IPS DF 4.7 (cell line): ENCODE data around the gene RFK.

ENCODE experiments used
- DNase-seq: peaks from one replicate; pipeline ENCODE4 v3.0.0-alpha.2; 2013; ENCODE audit warnings: low spot score; ENCODE audit errors: extremely low read depth

RFK gene

GRCh38 chr9:76412638-76413037 is 18.4 kb upstream of the RFK start:
- DNase-seq = no peak

GRCh38 chr9:76405868-76406267 is 11.6 kb upstream of the RFK start:
- no peak for DNase-seq

- no peak for DNase-seq
Measured at GRCh38 chr9:76405340-76405739, 11.1 kb upstream of the RFK start.

- no peak for DNase-seq
Measured at GRCh38 chr9:76404401-76404800, 10.2 kb upstream of the RFK start.

- no peak for DNase-seq
Measured at GRCh38 chr9:76403352-76403751, 9.1 kb upstream of the RFK start.

- no peak for DNase-seq
Measured at GRCh38 chr9:76401580-76402354, 7.5 kb upstream of the RFK start.

GRCh38 chr9:76401176-76401575 is 7.0 kb upstream of the RFK start:
- DNase-seq = no peak

GRCh38 chr9:76400534-76401096 is 6.4 kb upstream of the RFK start:
- no peak for DNase-seq

GRCh38 chr9:76399856-76400255 is 5.6 kb upstream of the RFK start:
- no peak for DNase-seq

- no peak for DNase-seq
Measured at GRCh38 chr9:76396597-76396996, 2.4 kb upstream of the RFK start.

GRCh38 chr9:76396144-76396543 is 1.9 kb upstream of the RFK start:
- DNase-seq = no peak

GRCh38 chr9:76395381-76395780 is 1.2 kb upstream of the RFK start:
- DNase-seq = no peak

GRCh38 chr9:76394960-76395252 is 680 bp upstream of the RFK start:
- no peak for DNase-seq

GRCh38 chr9:76390656-76391055 is 3.6 kb downstream of the RFK start:
- DNase-seq = no peak

- no peak for DNase-seq
Measured at GRCh38 chr9:76379494-76379893, 14.7 kb downstream of the RFK start.

- no peak for DNase-seq
Measured at GRCh38 chr9:76378367-76379073, 15.7 kb downstream of the RFK start.

- no peak for DNase-seq
Measured at GRCh38 chr9:76377791-76378190, 16.4 kb downstream of the RFK start.

GRCh38 chr9:76374783-76375559 is 19.3 kb downstream of the RFK start:
- no peak for DNase-seq

GRCh38 chr9:76373784-76374474 is 20.3 kb downstream of the RFK start:
- DNase-seq = no peak

- no peak for DNase-seq
Measured at GRCh38 chr9:76373173-76373783, 20.9 kb downstream of the RFK start.

- no peak for DNase-seq
Measured at GRCh38 chr9:76372336-76372735, 21.9 kb downstream of the RFK start.
